GM23248 (cell line): Measurements from ENCODE around the gene LRCH4.

Source experiments
- EZH2 ChIP-seq: fragments of 200-600 bp; sonication (generic); IDR thresholded peaks from 2 replicates; pipeline ENCODE4 v1.6.1; 2018; ENCODE audit warnings: antibody characterized with exemption, mild to moderate bottlenecking; ENCODE audit not compliant: insufficient read depth, poor library complexity, severe bottlenecking
- EZH2phosphoT487 ChIP-seq: fragments of 200-600 bp; sonication (generic); IDR thresholded peaks from 2 replicates; pipeline ENCODE4 v1.6.1; 2018; ENCODE audit warnings: antibody characterized with exemption, moderate library complexity, mild to moderate bottlenecking, low read depth; ENCODE audit not compliant: insufficient read depth

DNA sequence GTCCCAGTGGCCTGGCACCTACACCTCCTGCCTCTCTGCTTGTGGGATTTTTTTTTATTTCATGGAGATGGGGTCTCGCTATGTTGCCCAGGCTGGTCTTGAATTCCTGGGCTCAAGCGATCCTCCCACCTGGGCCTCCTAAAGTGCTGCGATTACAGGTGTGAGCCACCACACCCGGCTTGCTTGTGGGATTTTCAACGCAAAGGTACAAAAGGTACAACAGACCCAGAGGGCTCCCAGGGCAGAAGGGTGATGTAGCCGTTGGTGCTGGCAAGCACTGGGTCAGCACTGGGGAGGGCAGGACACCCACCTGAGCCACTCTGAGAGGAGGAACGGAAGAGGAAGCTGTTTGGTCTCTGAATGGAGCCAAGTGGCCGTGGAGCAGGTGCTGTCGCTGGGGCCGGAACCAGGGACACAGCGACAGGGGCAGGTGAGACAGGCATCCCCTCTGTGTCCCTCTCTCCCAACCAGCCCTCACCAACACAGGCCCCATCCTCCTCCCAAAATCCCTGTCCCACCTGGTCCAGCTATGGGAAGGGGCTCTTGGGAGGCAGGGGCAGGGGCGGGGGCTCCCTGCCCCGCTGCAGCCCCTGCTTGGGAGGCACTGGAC is 9.4 kb downstream of the LRCH4 start:
- TF ChIP-seq EZH2 (no peak), EZH2phosphoT487 (no peak)
